DND-41 (cell line): ENCODE measurements around the gene PRKCE.

Source experiments
- ATAC-seq: fragments of 200-7000 bp; cut with Tn5 transposase; 3 replicates; pipeline ENCODE4 v1.9.1; 2021; ENCODE audit warnings: low read depth; ENCODE audit not compliant: insufficient read depth
- DNase-seq: peaks from one replicate; pipeline ENCODE4 v3.0.0-alpha.2; 2020
- H2AFZ ChIP-seq: 2 replicates; pipeline ENCODE4 v1.6.0; 2012; ENCODE audit warnings: low read depth, low read length
- H3K27ac ChIP-seq: 2 replicates; pipeline ENCODE4 v1.5.1; 2012; ENCODE audit warnings: low read length, inconsistent platforms
- H3K27me3 ChIP-seq: fragments of 200-600 bp; sonication (generic); 2 replicates; pipeline ENCODE4 v1.6.0; 2012; ENCODE audit warnings: low read length, mild to moderate bottlenecking, inconsistent platforms; ENCODE audit not compliant: insufficient read depth, poor library complexity
- H3K36me3 ChIP-seq: 2 replicates; pipeline ENCODE4 v1.5.1; 2012; ENCODE audit warnings: low read length, inconsistent platforms; ENCODE audit not compliant: insufficient read depth
- H3K4me1 ChIP-seq: 2 replicates; pipeline ENCODE4 v1.5.1; 2012; ENCODE audit warnings: mild to moderate bottlenecking, low read length; ENCODE audit not compliant: insufficient read depth
- H3K4me2 ChIP-seq: 2 replicates; pipeline ENCODE4 v1.6.0; 2012; ENCODE audit warnings: mild to moderate bottlenecking, moderate library complexity, low read length, inconsistent platforms; ENCODE audit not compliant: insufficient read depth
- H3K4me3 ChIP-seq, 2 experiments: fragments of 200-600 bp in 1 of 2; shearing (Covaris generic) in 1 of 2; 2 replicates each; pipeline ENCODE4 v1.5.1; 2012 to 2016; ENCODE audit warnings: inconsistent platforms in 2 of 2, low read length in 2 of 2, mild to moderate bottlenecking in 2 of 2, low read depth in 1 of 2, moderate library complexity in 1 of 2
- H3K79me2 ChIP-seq: 2 replicates; pipeline ENCODE4 v1.6.0; 2012; ENCODE audit warnings: low read length, inconsistent platforms; ENCODE audit not compliant: insufficient read depth
- H3K9ac ChIP-seq: 2 replicates; pipeline ENCODE4 v1.6.0; 2012; ENCODE audit warnings: low read depth, mild to moderate bottlenecking, inconsistent platforms, low read length, moderate library complexity
- H3K9me3 ChIP-seq: 2 replicates; pipeline ENCODE4 v1.5.1; 2012; ENCODE audit warnings: low read length, moderate library complexity, mild to moderate bottlenecking, inconsistent platforms; ENCODE audit not compliant: insufficient read depth, severe bottlenecking
- H4K20me1 ChIP-seq: 2 replicates; pipeline ENCODE4 v1.6.0; 2012; ENCODE audit warnings: low read length; ENCODE audit not compliant: insufficient read depth
- CTCF ChIP-seq: IDR thresholded peaks from 2 replicates; pipeline ENCODE4 v1.5.1; 2012; ENCODE audit warnings: borderline replicate concordance, low read length, moderate library complexity, mild to moderate bottlenecking; ENCODE audit not compliant: poor library complexity, severe bottlenecking; ENCODE audit errors: extremely low read depth
- EZH2 ChIP-seq: IDR thresholded peaks from 3 replicates; pipeline ENCODE4 v1.6.1; 2012; ENCODE audit warnings: borderline replicate concordance, low read depth, mild to moderate bottlenecking, moderate library complexity, low read length, inconsistent platforms; ENCODE audit not compliant: severe bottlenecking

PRKCE gene

GRCh38 chr2:46157072-46157965 is 505.8 kb downstream of the PRKCE start:
- no peak overlapping the region for H3K9ac ChIP-seq
- no peaks in the 10 kb centered on the region for H3K27me3 ChIP-seq
- DNase-seq, result no peak
- ATAC-seq, result no peak
- no peaks in the 10 kb centered on the region for H3K79me2 ChIP-seq
- H3K27ac ChIP-seq, result no peak overlapping the region
- no peaks in the 10 kb centered on the region for H4K20me1 ChIP-seq
- H2AFZ ChIP-seq, result no peak overlapping the region
- H3K4me3 ChIP-seq, result no peak overlapping the region
- H3K4me2 ChIP-seq, result no peak overlapping the region
- TF ChIP-seq EZH2, result no peak
- TF ChIP-seq CTCF, result no peak
- peaks cover 6% of the 10 kb centered on the region for H3K4me1 ChIP-seq
- no peaks in the 10 kb centered on the region for H3K9me3 ChIP-seq
- H3K36me3 ChIP-seq, result peaks cover 7% of the 10 kb centered on the region; the same call in 1 of the 2 replicates

GRCh38 chr2:46157966-46158310 is 506.5 kb downstream of the PRKCE start:
- no peak overlapping the region for H3K4me3 ChIP-seq

GRCh38 chr2:46158661-46159060 is 507.2 kb downstream of the PRKCE start:
- no peak overlapping the region for H3K4me3 ChIP-seq
- H3K27ac ChIP-seq, result no peak overlapping the region
- H3K27me3 ChIP-seq, result no peaks in the 10 kb centered on the region
- ATAC-seq (no peak), DNase-seq (no peak)
- H4K20me1 ChIP-seq, result no peaks in the 10 kb centered on the region
- no peaks in the 10 kb centered on the region for H3K9me3 ChIP-seq
- no peak overlapping the region for H3K4me2 ChIP-seq
- no peak for TF ChIP-seq EZH2
- TF ChIP-seq CTCF, result no peak
- H3K9ac ChIP-seq, result no peak overlapping the region
- peaks cover 7% of the 10 kb centered on the region; the same call in 1 of the 2 replicates for H3K36me3 ChIP-seq
- no peak overlapping the region for H2AFZ ChIP-seq
- no peaks in the 10 kb centered on the region for H3K79me2 ChIP-seq
- peaks cover 6% of the 10 kb centered on the region for H3K4me1 ChIP-seq

More at GRCh38 chr2:46157966-46158310, 506.5 kb downstream of the PRKCE start:
- TF ChIP-seq EZH2, result no peak
- no peak for TF ChIP-seq CTCF
- DNase-seq, result no peak
- Histone ChIP-seq H3K36me3 (peaks cover 7% of the 10 kb centered on the region; the same call in 1 of the 2 replicates), H3K27me3 (no peaks in the 10 kb centered on the region), H4K20me1 (no peaks in the 10 kb centered on the region), H2AFZ (no peak overlapping the region), H3K27ac (no peak overlapping the region), H3K79me2 (no peaks in the 10 kb centered on the region), H3K9me3 (no peaks in the 10 kb centered on the region), H3K4me2 (no peak overlapping the region), H3K9ac (no peak overlapping the region), H3K4me1 (peaks cover 6% of the 10 kb centered on the region)
- no peak for ATAC-seq
